Body of pancreas (tissue), 4 donors: ENCODE measurements around the gene LRRTM1. TPM values are rescaled to one million over a fixed set of nuclear protein-coding genes. Genes with fewer than 3 reads are reported as not detected.
A peak's percentile ranks its signal among the peaks of the same experiment; 100 is the strongest.

Source experiments
- ATAC-seq: fragments of 150-250 bp; one replicate; pipeline ENCODE4 v1.9.1; 2016
- DNase-seq, 4 donors: peaks; one replicate each; pipeline ENCODE4 v3.0.0-alpha.2; 2019
- H3K27ac ChIP-seq, 4 donors: fragments of 200-600 bp; sonication (generic); 1 replicate in 3 of 4; 2 replicates in 1 of 4; pipeline versions ENCODE4 v1.5.1 to v1.6.1; 2016 to 2019; ENCODE audit warnings: mild to moderate bottlenecking in 1 of 4, mixed read lengths in 1 of 4, moderate library complexity in 1 of 4
- H3K27me3 ChIP-seq, 2 donors: fragments of 200-600 bp; sonication (generic); one replicate each; pipeline ENCODE4 v1.6.0; 2016; ENCODE audit warnings: mild to moderate bottlenecking in 1 of 2
- H3K36me3 ChIP-seq, 2 donors: fragments of 200-600 bp; sonication (generic); replicated peaks in 1 of 2; 2 replicates each; pipeline ENCODE4 v1.5.1; 2016; ENCODE audit warnings: low read depth in 2 of 2; ENCODE audit not compliant: insufficient read depth in 1 of 2
- H3K4me1 ChIP-seq: fragments of 200-600 bp; sonication (generic); one replicate; pipeline ENCODE4 v1.6.0; 2016
- H3K4me3 ChIP-seq, 2 donors: fragments of 200-600 bp; sonication (generic); 1 replicate in 1 of 2; 2 replicates in 1 of 2; pipeline ENCODE4 v1.5.1; 2016 to 2019
- H3K9me3 ChIP-seq, 3 donors: fragments of 200-600 bp; sonication (generic); 1 replicate in 2 of 3; 2 replicates in 1 of 3; pipeline ENCODE4 v1.5.1; 2016
- CTCF ChIP-seq, 7 experiments: fragments of 450-650 bp in 4 of 7; fragments of 200-600 bp in 3 of 7; sonication (generic) in 3 of 7; IDR thresholded peaks; one replicate each; pipeline ENCODE4 v1.5.1; 2016 to 2019; ENCODE audit warnings: antibody characterized with exemption in 7 of 7
- POLR2A ChIP-seq, 3 donors: fragments of 450-650 bp; IDR thresholded peaks; one replicate each; pipeline ENCODE4 v1.6.1; 2016; ENCODE audit warnings: antibody characterized with exemption in 3 of 3, mild to moderate bottlenecking in 2 of 3
- WGBS, 2 donors: methylation state at CpG; one replicate each; pipeline ENCODE4 v1.1.5; 2017; 5-methylcytosine and 5-hydroxymethylcytosine counted together
- intact Hi-C: fragments of 100-400 bp; cut with DNase I; formaldehyde crosslinking; loops from one replicate; pipeline ENCODE4 v1.15.1; 2023
- total RNA-seq, 2 donors: library from RNA; depleted of rRNA; stranded (reverse); fragments of >200 nt; gene quantifications; one replicate each; pipeline ENCODE4 v1.1.0, GENCODE V29; 2016

Gene LRRTM1
- total RNA-seq, 2 donors from 2014 or later = not detected

DNA sequence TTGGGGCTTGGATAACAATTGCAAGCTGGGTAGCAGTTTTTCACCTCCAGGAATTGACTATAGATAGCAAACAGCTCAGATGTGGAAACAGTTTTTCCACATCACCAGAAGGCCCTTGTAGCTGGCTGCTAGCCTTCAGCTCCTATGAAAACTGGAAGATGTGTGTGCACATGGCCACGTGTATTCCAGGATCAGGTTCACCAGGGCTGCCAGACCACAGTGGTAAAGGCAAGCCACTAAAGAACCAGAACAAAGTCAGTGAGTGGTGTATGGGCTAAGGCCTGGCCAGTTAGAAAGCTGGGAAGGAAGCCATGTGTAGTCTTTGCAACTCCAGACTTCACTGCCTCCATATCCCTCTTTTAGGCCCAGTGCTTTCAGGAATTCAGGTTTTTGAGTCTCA, 12.9 kb downstream of the LRRTM1 start:
- intact Hi-C loops = no loop called here
- Histone ChIP-seq H3K27ac (no peak overlapping the region), H3K27me3 (no peaks in the 10 kb centered on the region), H3K9me3 (no peaks in the 10 kb centered on the region), H3K4me1 (no peaks in the 10 kb centered on the region), H3K4me3 (no peak overlapping the region), H3K36me3 (no peaks in the 10 kb centered on the region)
- TF ChIP-seq POLR2A (IDR thresholded peaks at IDR 0.05) (no peak), CTCF (IDR thresholded peaks at IDR 0.05) (no peak)
- WGBS, 2 donors = 20 to 38% methylated on average over 1 of the region's 1 CpG
- ATAC-seq = no peak
- DNase-seq = no peak

GRCh38 chr2:80288576-80288975, 16.0 kb downstream of the LRRTM1 start:
- peak in 1 of 4 donors; percentile 6 for DNase-seq
- intact Hi-C loops = no loop called here
- ATAC-seq = no peak
- H3K9me3 ChIP-seq = no peaks in the 10 kb centered on the region
- 27 to 35% methylated on average over 5 of the region's 5 CpGs for WGBS, 2 donors
- H3K27me3 ChIP-seq = no peaks in the 10 kb centered on the region
- no peak overlapping the region for H3K27ac ChIP-seq
- no peaks in the 10 kb centered on the region for H3K4me1 ChIP-seq
- H3K4me3 ChIP-seq = no peak overlapping the region
- H3K36me3 ChIP-seq = no peaks in the 10 kb centered on the region
- TF ChIP-seq POLR2A (IDR thresholded peaks at IDR 0.05) (no peak), CTCF (IDR thresholded peaks at IDR 0.05) (no peak)

- H3K4me3 ChIP-seq = no peak overlapping the region
- intact Hi-C loops = no loop called here
- ATAC-seq (no peak), DNase-seq (no peak)
- H3K9me3 ChIP-seq = no peaks in the 10 kb centered on the region
- WGBS, 2 donors = 89 to 94% methylated on average over 1 of the region's 1 CpG
- TF ChIP-seq POLR2A (IDR thresholded peaks at IDR 0.05) (no peak), CTCF (IDR thresholded peaks at IDR 0.05) (no peak)
- H3K4me1 ChIP-seq = no peaks in the 10 kb centered on the region
- no peak overlapping the region for H3K27ac ChIP-seq
- no peaks in the 10 kb centered on the region for H3K27me3 ChIP-seq
- H3K36me3 ChIP-seq = no peaks in the 10 kb centered on the region
Observed at GRCh38 chr2:80281049-80281448, 23.5 kb downstream of the LRRTM1 start.

DNA sequence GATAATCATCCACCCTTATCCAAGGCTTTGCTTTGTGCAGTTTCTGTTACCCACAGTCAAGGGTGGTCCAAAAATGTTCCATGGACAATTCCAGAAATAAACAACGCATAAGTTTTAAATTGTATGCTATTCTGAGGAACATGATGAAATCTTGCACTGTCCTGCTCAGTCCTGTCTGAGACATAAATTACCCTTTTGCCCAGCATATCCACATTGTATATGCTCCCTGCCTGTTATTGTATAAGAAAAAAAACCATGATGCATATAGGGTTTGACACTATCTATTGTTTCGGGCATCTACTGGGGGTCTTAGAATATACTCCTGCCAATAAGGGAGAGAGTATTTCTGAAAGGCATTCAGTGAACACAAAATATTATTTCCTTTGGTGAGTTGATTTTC, 24.0 kb downstream of the LRRTM1 start:
- Histone ChIP-seq H3K4me1 (no peaks in the 10 kb centered on the region), H3K9me3 (no peaks in the 10 kb centered on the region), H3K36me3 (no peaks in the 10 kb centered on the region), H3K4me3 (no peak overlapping the region), H3K27ac (no peak overlapping the region), H3K27me3 (no peaks in the 10 kb centered on the region)
- ATAC-seq (no peak), DNase-seq (no peak)
- WGBS, 2 donors = 84 to 88% methylated on average over 2 of the region's 2 CpGs
- intact Hi-C loops = no loop called here
- no peak for TF ChIP-seq CTCF (IDR thresholded peaks at IDR 0.05)
- TF ChIP-seq POLR2A (IDR thresholded peaks at IDR 0.05) = no peak

DNA sequence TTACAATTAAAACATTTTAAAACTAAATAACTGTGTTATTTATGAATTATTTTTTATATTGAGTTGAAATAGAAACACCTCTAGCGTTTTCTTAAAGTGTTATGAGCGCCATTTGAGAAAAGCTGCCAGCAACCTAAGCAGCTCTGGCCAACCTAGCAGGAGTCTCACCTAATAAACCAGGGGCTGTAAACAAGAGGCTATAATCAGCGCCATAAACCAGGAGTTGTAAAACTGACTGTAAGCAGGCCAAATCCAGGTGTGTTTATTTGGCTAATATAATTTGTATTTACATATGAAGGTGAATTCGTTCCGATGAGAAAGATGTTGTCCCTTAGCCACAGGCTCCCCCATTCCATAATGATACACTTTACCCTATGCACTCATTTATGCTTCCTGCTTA, 34.7 kb downstream of the LRRTM1 start:
- Histone ChIP-seq H3K9me3 (no peaks in the 10 kb centered on the region), H3K27me3 (no peaks in the 10 kb centered on the region), H3K36me3 (no peaks in the 10 kb centered on the region), H3K27ac (no peak overlapping the region), H3K4me1 (no peaks in the 10 kb centered on the region), H3K4me3 (no peak overlapping the region)
- intact Hi-C loops = no loop called here
- TF ChIP-seq POLR2A (IDR thresholded peaks at IDR 0.05) (no peak), CTCF (IDR thresholded peaks at IDR 0.05) (no peak)
- no peak for DNase-seq
- no peak for ATAC-seq
- WGBS, 2 donors = 76 to 78% methylated on average over 5 of the region's 5 CpGs
